Central memory CD4-positive, alpha-beta T cell (primary cell): ENCODE measurements around the gene EFEMP1.

Experiments
- DNase-seq: peaks from one replicate; pipeline ENCODE4 v3.0.0; 2022

EFEMP1 gene

DNA sequence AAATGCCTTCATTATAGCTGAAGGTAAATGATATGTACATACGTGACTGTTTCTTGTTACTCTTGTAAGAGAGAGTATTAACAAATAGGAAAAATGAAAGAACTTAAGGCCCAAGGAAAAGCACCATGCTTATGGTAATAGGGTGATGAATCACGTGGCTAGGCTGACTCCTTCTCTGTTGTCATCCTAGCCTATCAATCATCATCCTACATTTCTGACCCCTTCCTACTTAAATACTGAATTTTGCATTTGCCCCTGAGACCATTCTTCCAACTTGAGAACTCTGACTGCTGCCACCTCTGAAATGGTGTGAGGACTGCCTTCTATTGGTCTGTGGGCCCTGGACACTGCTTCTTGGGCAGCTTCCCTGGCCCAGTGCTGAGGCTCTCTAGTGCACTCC is 28.9 kb downstream of the EFEMP1 start:
- no peak for DNase-seq

DNA sequence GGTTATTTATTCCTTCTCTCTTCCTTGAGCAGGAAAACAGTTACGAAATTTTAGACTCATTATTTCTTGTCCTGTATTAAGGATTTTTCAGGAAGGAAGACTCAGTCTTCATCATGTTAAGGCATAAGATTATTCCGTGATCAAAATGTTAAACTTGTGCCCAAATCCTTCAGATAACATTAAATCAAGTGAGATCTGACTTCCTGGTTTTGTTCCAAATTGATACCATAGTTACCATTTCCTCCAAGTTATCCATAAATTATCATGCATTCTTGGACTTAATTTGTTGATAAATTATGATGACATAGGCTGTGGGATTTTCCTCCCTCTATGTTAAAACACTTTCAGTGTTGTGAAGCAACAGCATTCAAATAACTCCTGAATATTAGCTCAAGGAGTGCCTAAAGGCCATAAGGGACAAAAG is 31.9 kb downstream of the EFEMP1 start:
- no peak for DNase-seq

DNA sequence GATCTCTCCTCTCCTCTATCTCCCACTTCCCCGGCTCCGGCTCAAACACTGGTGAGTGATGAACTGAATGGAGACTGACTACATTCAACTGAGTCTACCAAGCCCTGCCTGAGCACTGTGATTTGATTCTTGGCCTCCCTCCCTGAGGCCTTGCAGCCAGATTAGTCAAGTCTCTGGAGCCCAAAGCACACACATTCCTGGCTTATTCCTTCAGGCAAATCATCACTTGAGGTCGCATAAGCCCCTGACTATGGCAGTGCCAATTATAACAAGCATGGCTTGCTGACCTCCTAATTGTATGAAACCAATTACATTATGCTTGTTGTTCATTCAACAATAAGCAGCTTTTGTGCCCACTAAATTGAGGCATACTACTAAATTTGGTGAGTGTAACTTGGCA is 34.6 kb downstream of the EFEMP1 start:
- DNase-seq, result no peak

DNA sequence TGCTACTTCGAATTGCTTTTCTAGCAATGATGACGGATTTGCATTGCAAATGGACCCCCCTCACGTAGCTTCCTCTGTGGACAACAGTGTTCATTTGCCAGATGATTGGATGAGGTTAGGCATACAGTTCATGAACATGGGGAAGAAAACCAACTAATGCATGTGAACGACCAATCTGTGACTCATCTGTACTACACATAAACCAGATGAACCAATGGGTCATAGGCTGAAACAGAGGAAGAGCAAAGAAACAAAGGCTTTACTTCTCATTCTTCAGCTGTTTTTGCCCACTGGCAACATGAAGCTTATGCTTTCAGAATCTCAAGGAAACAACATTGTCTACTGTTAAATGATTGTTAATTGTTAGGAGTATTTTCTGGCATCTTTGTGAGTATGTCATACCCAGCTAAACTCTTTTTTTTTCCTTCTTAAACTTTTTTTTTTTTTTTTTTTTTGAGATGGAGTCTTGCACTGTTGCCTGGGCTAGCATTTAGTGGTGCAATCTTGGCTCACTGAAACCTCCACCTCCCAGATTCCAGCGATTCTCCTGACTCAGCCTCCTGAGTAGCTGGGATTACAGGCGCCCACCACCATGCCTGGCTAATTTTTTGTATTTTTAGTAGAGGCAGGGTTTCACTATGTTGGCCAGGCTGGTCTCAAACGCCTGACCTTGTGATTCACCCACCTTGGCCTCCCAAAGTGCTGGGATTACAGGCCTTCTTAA is 35.5 kb downstream of the EFEMP1 start:
- no peak for DNase-seq

DNA sequence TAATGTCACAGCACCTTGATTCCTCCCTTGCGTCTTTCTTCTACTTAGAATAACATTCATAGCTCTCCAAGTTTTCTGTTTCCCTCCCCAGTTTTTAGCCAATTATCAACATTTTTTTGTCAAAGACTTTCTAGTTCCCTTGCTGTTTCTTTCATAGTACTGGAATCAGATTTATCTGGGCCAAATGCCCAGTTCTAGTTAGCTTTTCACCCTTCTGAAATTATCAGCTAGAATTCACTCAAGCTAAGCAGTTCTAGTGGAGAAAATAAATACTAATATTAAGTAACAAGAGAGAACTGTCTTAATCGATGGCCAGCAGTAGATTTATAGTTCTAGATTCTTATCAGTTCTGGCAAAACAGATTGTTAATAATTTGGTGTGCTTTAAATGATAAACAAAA is 36.2 kb downstream of the EFEMP1 start:
- no peak for DNase-seq

DNA sequence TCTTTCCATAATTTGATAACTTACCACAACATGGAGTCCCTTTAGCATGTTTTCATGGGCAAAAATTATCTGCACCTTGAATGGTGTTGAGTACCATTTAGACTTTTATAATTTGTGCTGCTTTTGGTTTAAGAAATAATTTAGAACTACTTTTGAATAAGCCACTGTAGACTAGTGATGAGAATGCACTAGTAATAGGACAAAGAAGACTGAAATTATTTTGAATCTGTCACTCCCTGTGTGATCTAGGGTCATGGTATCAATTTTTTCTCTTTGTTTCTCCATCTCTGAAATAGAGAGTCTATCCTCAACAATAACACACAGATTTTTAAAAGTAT is 37.7 kb downstream of the EFEMP1 start:
- no peak for DNase-seq

DNA sequence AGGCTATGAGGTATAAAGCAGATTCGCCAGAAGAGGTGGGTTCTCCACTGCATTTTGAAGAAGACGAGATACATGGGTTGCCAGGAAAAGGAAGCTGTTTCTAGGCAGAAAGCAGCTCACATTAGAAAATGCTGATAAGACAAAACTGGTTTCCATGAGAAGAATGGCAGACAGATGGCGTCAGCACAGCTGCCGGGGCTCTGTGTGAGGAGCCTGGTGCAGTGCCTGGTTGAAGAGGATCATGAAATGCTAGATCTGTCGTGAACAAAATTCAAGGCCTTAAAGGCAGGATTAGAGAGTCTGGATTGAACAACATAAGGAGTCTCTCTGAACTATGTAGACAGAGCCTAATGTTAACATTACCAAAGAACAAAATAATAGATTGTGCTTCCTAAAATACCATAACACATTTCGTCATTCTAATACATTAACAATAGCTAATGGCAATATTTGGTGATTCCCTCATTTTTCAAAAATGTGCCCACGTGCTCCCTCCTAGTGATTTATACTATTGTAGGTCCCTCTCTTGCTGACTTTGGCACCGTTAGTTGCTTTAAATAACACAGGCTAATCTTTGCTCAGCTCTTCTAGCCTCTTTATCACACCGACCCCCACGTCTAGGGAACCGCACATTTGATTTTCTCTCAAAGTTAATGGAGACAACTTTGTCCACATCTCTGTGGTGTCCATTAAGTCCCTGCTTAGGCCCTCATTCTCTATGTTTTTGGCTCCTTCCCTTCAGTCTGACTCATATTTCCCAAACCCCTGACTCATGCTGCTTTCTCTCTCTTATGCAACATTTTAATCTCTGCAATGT is 38.2 kb downstream of the EFEMP1 start:
- DNase-seq, result no peak

DNA sequence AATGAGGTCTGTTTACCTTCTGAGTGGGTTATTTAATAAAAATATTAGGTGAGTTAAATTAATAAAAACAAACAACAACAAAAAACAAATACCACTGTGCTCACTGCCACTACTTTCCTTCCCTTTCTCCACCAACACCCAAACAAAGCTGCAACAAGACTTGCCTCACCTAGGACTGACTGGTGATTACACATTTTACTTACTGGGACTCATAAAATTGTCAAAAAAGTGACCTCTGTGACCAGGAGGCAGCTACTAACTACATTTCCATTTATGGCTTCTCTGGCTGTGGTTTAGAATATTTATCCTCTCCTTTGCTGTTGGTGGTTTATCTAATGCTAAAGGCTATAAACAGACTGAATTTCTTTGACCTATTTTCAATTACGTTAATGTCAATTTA is 39.8 kb downstream of the EFEMP1 start:
- no peak for DNase-seq

DNA sequence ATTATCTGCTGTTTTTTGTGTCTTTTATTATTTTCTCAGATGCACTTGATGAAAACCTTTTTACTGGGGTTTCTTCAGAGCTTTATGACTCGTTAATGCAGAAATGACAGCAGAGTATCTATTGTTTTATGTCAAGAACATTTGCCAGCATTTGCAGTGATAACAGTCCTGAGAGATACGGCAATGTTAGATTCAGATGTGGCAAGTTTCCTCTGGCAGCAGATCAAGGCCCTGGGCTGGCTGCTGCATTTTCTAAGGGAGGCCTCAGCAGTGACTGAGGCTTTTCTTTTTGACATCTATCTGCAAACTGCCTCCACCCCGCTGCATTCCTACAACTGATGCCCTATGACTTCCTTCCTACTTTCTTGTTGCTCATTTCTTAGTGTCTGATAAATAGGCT is 40.2 kb downstream of the EFEMP1 start:
- DNase-seq, result no peak

DNA sequence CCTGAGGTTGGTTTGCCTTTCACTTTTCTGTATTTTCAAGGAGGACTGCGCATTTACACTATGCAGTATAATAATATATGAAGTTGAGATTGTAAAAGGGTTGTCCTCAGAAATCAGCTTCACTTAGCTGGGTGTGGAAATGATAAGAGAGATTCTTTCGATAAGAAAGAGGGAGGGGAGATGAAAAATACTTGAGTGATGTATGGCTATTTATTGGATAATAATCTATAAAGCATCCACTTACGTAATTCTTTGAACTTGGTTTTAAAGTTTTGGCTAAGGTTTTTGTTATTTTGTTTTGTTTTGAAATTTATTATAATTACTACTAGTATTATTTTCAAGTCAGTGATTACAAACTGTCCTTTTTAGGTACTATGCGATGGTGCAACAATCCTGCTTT is 40.6 kb downstream of the EFEMP1 start:
- DNase-seq, result no peak

DNA sequence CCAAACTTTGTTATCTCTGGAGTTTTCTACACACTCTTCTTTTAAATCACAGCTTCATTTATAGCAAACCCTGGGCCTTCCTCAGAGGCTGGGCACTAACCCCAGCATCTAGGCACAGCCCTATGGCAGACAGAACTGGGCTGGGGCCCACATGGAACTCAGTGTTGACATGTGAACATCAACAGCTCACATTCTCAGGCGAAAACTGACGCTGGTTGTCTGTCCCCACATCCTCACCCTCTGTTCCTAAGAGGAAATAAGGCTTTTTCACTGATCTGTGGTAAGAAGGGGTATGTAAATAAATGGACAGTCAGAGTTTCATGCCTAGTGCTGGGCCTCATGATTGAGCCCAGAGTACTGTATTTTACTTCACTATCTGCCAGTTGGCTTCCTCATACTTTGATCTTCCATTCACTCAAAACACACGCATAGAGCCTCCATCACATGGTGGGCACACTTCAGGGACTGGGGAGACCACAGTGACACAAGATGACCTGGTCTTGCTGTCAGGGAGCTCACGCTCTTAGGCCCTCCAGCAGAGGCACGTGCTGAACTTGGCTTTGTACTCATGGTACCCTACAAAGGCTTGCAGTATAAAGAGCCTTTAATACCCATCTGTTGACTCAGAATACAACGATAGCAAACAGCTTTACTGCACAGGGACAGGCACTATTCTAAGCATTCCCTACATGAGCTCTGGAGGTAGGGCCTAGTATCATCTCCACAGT is 43.0 kb downstream of the EFEMP1 start:
- no peak for DNase-seq

DNA sequence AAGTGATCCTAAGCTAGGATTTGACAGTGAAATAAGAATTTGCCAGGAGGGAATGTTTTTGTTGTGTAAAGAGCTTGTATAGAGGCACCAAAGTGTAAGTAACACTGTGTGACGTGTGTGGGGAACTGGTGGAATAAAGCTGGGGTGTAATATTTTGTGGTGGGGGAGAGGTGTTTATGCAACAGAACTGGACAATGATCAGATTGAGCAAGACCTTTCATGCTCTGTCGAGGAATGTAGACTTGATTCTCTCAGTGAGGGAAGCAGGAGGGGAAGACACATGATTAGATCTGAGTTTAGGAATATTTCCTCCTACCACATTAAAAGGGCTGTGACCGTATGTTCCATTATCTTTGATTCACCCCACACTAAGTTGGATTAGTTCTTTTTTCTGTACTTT is 43.6 kb downstream of the EFEMP1 start:
- no peak for DNase-seq

DNA sequence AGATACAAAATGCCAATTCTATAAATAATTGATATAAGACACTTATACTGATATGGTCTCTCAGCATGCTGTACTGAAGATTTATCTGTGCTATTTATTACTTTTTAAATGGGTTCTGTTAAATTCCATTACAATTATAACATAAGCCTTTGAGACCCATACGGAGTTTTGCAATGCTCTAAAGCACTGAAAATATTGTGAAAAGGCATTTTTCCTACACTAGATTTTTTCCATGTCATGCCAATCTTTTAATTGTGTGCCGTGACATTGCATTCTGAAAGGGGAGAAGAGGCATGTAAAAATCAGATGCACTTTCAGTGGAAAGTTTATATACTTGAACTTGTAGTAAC is 46.5 kb downstream of the EFEMP1 start:
- DNase-seq, result no peak

DNA sequence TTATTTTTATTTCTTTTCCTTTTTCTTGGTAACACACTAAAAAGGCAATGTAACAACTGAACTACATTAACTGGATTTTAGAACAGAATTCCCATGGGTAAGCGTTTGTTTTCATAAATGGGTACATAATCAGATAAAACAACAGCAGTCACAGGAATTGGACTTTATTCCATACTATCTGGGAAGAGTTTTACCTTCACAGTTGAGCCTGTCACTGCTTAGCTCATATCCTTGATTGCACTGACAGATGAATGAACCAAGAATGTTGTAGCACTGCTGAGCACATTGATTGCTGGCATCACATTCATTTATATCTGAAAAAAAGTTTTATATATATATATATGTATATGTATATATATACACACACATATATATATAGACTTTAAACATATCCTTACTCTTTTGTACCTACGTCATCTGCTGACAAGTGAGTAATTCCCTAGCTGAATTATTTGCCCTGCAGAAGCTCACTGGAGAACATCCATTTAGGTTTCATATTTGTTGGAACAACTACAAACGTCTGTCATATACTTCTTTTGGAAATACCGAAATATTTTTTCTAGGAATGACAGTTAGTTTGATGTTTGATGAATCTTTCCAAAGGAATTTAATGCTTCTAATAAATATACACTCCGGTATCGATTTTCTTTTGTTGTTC is 47.0 kb downstream of the EFEMP1 start:
- no peak for DNase-seq

DNA sequence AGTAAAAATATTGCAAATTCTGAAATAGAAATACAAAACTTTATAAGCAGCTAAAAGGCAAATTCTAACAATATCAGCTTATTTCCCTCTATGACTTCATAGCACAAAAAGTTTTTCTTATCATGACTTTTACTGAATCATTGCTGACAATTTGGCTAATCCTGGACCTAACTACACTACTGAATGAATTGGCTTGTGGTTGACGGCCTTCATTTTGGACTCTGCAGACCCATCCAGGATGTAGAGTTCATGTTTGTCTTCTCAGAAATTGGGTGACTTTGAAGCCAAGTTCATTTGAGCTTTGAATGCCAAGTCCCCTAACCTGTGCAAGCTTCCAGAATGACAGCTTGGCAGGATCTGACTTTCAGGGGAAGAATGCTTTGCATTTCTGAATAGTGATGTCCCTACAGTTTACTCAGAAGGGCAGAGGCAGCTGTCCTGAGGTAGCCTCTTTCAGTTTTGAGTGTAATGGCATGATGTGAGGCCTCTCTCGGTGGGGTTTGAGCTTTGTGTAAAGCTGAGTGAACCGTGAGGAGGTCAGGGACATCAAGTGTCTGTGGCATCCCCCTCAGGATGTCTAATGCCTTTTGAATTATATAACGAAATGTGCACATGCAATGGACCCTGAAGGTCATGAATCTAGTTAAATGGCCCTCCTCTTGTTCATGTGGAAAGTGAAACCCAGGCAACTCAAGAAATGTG is 48.0 kb downstream of the EFEMP1 start:
- DNase-seq, result no peak

DNA sequence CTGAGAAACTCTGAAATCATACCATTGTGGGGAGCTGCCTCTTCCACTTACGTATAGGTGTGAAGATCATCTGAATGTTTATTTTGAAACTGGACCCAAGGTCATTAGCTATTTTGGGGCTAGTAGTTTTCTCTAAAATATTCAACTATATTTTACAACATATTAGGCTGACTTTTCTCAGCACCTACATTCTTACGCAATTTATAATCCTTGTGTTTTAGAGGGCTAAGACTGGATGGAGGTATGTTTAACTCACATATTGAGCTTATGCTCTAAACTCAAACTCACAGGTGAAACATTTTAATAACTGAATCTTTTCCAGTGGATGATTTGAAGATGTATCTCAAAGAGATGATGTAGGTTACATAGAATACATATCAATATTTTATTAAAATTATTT is 49.2 kb downstream of the EFEMP1 start:
- no peak for DNase-seq

DNA sequence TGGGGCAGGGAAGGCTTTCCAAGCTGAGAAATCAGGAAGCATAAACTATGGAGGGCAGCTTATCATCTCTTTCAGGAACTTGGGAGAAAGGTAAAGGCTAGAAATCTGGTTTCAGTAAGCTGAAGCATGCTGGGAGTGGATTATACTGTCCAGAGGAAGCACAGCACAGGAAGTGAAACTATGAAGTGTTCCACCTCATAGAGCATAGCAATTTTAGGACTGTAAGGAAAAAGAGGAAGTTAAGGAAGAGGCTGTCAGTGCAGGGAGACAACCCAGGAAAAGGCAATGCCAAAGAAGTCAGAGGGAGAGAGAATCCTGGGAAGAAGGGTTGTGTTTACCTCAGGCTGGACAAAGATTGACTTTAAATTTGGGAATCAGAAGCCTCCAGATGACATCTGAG is 51.9 kb downstream of the EFEMP1 start:
- no peak for DNase-seq

DNA sequence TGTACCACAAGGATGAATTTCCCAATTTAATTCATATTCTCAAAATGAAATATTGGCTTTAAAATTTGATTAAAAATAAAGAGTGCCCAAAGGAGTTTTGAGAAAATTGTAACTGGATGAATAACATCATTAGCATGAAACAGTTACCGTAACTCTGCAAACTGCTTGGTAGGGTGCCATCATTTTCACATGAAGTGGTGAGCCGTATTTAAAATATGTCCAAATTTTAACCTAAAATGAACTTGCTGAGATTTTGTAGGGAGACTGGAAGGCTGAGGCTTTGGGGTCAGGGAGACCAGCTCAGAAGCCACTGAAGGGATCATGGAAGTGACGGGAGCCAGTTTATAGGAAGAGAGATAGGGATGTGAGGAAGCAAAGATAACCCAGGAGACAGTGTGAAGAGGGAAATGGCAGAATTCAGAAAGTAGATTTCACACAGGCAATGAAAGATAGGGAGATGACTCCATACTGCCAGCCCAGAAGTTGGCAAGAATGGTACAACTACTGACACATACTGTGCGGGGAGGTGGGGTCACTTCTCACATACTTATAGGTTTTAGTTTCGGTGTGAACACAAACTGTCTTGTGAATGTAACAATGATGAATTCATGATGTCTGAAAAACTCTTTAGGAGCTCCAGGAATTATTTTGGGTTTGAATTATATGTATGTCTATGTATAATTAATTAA is 53.8 kb downstream of the EFEMP1 start:
- DNase-seq, result no peak

DNA sequence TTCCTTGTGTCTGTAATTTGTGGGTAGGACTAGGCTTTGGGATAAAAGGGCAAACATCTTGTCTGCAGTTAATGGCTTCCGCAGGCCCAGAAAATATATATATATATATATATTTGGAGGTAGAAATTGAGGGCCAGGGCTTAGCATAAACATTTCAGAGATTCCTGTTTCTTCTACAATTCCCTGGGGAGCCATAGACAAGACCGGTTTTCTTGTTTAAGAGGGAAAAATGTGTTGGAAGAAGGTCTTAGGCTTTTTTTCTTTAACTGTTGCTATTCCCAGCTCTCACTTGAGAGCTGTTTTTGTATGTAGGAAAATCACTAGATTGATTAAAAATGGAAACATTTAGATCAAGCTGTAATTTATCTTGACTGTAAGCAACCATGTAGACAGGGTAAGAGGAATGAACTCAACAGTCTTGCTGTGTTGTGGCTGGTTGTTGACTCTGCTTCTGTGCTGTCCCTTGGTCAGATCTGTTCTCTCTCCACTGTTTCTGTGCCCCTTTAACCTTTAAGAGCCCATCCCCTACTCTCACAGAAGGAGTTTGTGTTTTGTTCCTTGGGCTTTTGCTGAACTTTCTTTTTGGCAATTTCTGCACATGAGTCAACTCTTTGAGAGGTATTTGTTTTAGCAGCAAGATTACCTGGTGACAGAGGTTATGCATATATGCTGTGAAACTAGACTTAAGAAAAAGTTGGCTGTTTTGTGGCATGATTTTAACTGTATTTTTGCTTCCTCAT is 58.3 kb downstream of the EFEMP1 start:
- no peak for DNase-seq

DNA sequence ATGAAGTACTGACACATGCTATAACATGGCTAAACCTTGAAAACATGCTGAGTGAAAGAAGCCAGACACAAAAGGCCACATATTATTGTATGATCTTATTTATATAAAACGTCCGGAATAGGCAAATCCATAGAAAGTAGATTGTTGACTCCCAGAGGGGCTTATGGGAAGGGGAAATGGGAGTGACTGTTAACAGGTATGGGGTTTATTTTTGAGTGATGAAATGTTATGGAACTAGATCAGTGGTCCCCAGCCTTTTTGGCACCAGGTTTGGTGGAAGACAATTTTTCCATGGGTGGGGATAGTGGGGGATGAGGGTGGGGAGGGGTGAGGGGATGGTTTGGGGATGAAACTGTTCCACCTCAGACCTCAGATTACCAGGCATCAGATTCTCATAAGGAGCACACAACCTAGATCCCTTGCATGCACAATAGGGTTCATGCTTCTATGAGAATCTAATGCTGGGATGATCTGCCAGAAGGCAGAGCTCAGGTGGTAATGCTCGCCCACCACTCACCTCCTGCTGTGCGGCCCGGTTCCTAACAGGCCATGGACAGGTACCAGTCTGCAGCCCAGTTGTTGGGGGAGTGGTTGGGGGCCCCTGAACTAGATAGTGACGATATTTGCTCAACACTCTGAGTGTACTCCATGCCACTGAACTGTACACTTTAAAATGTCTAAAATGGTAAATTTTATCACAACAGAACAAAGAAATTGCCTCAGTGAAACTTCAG is 59.1 kb downstream of the EFEMP1 start:
- no peak for DNase-seq
